ENCODE data around the gene AK1.

Gene AK1

DNA sequence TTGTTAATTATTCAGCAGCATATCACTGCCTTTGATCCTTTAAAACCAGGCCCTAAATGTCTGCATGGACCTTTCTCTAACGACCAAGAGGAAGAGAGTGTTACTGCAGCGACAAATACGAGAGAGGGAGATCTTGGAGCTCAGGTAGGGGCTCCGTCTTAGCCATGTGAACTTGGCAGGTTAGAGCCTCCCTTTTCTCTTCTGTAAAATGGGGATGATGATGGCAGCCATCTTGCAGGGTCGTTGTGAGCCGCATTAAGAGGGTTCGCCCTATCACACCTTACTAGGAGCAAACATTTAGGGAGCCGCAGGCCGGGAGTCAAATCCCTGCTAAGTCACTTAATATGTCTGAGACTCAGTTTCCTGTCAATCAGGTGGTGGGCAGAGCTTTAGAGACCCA, 24.6 kb downstream of the AK1 start:
- no peaks in the 10 kb centered on the region for H3F3A ChIP-seq (ENCODE audit: low read depth)
- H3K9me2 ChIP-seq (replicated peaks; ENCODE audit: low read depth, low read length), result no peaks in the 10 kb centered on the region
- H3K27me3 ChIP-seq (ENCODE audit: insufficient read depth, low read length, poor library complexity, severe bottlenecking), result no peaks in the 10 kb centered on the region
- no peak overlapping the region for H3K9ac ChIP-seq (ENCODE audit: low read depth, low read length, poor library complexity, severe bottlenecking)
- TF ChIP-seq EZH2phosphoT487 (IDR thresholded peaks at IDR 0.05; ENCODE audit: borderline replicate concordance), result no peak
- TF ChIP-seq, protein P1, sequence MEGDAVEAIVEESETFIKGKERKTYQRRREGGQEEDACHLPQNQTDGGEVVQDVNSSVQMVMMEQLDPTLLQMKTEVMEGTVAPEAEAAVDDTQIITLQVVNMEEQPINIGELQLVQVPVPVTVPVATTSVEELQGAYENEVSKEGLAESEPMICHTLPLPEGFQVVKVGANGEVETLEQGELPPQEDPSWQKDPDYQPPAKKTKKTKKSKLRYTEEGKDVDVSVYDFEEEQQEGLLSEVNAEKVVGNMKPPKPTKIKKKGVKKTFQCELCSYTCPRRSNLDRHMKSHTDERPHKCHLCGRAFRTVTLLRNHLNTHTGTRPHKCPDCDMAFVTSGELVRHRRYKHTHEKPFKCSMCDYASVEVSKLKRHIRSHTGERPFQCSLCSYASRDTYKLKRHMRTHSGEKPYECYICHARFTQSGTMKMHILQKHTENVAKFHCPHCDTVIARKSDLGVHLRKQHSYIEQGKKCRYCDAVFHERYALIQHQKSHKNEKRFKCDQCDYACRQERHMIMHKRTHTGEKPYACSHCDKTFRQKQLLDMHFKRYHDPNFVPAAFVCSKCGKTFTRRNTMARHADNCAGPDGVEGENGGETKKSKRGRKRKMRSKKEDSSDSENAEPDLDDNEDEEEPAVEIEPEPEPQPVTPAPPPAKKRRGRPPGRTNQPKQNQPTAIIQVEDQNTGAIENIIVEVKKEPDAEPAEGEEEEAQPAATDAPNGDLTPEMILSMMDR (conservative IDR thresholded peaks at IDR 0.05; ENCODE audit: low read length), result no peak
- H3K4me3 ChIP-seq (ENCODE audit: low read length, poor library complexity, severe bottlenecking), result no peak overlapping the region
- H2AFZ ChIP-seq (ENCODE audit: low read length), result no peak overlapping the region
- no peaks in the 10 kb centered on the region for H3K36me3 ChIP-seq (ENCODE audit: insufficient read depth, low read length)
- no peak overlapping the region for H3K4me2 ChIP-seq (ENCODE audit: low read depth, low read length, poor library complexity, severe bottlenecking)
- H4K20me1 ChIP-seq (ENCODE audit: insufficient read depth, low read length, poor library complexity, severe bottlenecking), result no peaks in the 10 kb centered on the region
- H3K79me2 ChIP-seq (ENCODE audit: insufficient read depth, low read length), result no peaks in the 10 kb centered on the region
- H3K9me3 ChIP-seq (ENCODE audit: insufficient read depth, low read depth, low read length), result no peaks in the 10 kb centered on the region; the same call in 1 of the 2 replicates
- peaks cover 24% of the 10 kb centered on the region for H3K4me1 ChIP-seq (ENCODE audit: insufficient read depth, low read length, poor library complexity, severe bottlenecking)

GRCh38 chr9:127850286-127850830, 27.1 kb downstream of the AK1 start:
- Histone ChIP-seq H2AFZ (ENCODE audit: low read length) (no peak overlapping the region), H3K4me1 (ENCODE audit: insufficient read depth, low read length, poor library complexity, severe bottlenecking) (peaks cover 5% of the 10 kb centered on the region), H3F3A (ENCODE audit: low read depth) (no peaks in the 10 kb centered on the region), H3K4me3 (ENCODE audit: low read length, poor library complexity, severe bottlenecking) (no peak overlapping the region), H3K4me2 (ENCODE audit: low read depth, low read length, poor library complexity, severe bottlenecking) (no peak overlapping the region), H3K9me3 (ENCODE audit: insufficient read depth, low read depth, low read length) (no peaks in the 10 kb centered on the region; the same call in 1 of the 2 replicates), H3K36me3 (ENCODE audit: insufficient read depth, low read length) (no peaks in the 10 kb centered on the region), H3K9me2 (replicated peaks; ENCODE audit: low read depth, low read length) (no peaks in the 10 kb centered on the region), H3K9ac (ENCODE audit: low read depth, low read length, poor library complexity, severe bottlenecking) (no peak overlapping the region), H3K79me2 (ENCODE audit: insufficient read depth, low read length) (no peaks in the 10 kb centered on the region), H3K27me3 (ENCODE audit: insufficient read depth, low read length, poor library complexity, severe bottlenecking) (no peaks in the 10 kb centered on the region), H4K20me1 (ENCODE audit: insufficient read depth, low read length, poor library complexity, severe bottlenecking) (no peaks in the 10 kb centered on the region)
- TF ChIP-seq EZH2phosphoT487 (IDR thresholded peaks at IDR 0.05; ENCODE audit: borderline replicate concordance), result no peak
- TF ChIP-seq, protein P1 (conservative IDR thresholded peaks at IDR 0.05; ENCODE audit: low read length), result no peak

GRCh38 chr9:127848756-127849504, 28.5 kb downstream of the AK1 start:
- no peaks in the 10 kb centered on the region for H3K9me2 ChIP-seq (replicated peaks; ENCODE audit: low read depth, low read length)
- H4K20me1 ChIP-seq (ENCODE audit: insufficient read depth, low read length, poor library complexity, severe bottlenecking), result no peaks in the 10 kb centered on the region
- no peak overlapping the region for H2AFZ ChIP-seq (ENCODE audit: low read length)
- peaks cover 5% of the 10 kb centered on the region for H3K4me1 ChIP-seq (ENCODE audit: insufficient read depth, low read length, poor library complexity, severe bottlenecking)
- no peaks in the 10 kb centered on the region for H3K36me3 ChIP-seq (ENCODE audit: insufficient read depth, low read length)
- no peak overlapping the region for H3K9ac ChIP-seq (ENCODE audit: low read depth, low read length, poor library complexity, severe bottlenecking)
- H3K4me2 ChIP-seq (ENCODE audit: low read depth, low read length, poor library complexity, severe bottlenecking), result no peak overlapping the region
- no peaks in the 10 kb centered on the region; the same call in 1 of the 2 replicates for H3K9me3 ChIP-seq (ENCODE audit: insufficient read depth, low read depth, low read length)
- no peaks in the 10 kb centered on the region for H3K27me3 ChIP-seq (ENCODE audit: insufficient read depth, low read length, poor library complexity, severe bottlenecking)
- TF ChIP-seq, protein P1 (conservative IDR thresholded peaks at IDR 0.05; ENCODE audit: low read length), result no peak
- no peak for TF ChIP-seq EZH2phosphoT487 (IDR thresholded peaks at IDR 0.05; ENCODE audit: borderline replicate concordance)
- H3K79me2 ChIP-seq (ENCODE audit: insufficient read depth, low read length), result no peaks in the 10 kb centered on the region
- no peak overlapping the region for H3K4me3 ChIP-seq (ENCODE audit: low read length, poor library complexity, severe bottlenecking)
- H3F3A ChIP-seq (ENCODE audit: low read depth), result no peaks in the 10 kb centered on the region

Data from Loucy (cell line).